22Rv1 (cell line): ENCODE measurements around the gene EPGN.

ENCODE experiments used
- H3K27ac ChIP-seq: fragments of 450-650 bp; 2 replicates; pipeline ENCODE4 v1.5.1; 2017
- ZFX ChIP-seq: fragments of 450-650 bp; IDR thresholded peaks from 2 replicates; pipeline ENCODE4 v1.6.1; 2017; ENCODE audit warnings: antibody characterized with exemption, borderline replicate concordance
- TF ChIP-seq, protein P1 (sequence below): fragments of 450-650 bp; IDR thresholded peaks from 2 replicates; pipeline ENCODE4 v1.5.1; 2017; ENCODE audit warnings: mild to moderate bottlenecking

The EPGN gene

GRCh38 chr4:74318276-74318675, 10.0 kb downstream of the EPGN start:
- TF ChIP-seq ZFX: no peak
- TF ChIP-seq, protein P1, sequence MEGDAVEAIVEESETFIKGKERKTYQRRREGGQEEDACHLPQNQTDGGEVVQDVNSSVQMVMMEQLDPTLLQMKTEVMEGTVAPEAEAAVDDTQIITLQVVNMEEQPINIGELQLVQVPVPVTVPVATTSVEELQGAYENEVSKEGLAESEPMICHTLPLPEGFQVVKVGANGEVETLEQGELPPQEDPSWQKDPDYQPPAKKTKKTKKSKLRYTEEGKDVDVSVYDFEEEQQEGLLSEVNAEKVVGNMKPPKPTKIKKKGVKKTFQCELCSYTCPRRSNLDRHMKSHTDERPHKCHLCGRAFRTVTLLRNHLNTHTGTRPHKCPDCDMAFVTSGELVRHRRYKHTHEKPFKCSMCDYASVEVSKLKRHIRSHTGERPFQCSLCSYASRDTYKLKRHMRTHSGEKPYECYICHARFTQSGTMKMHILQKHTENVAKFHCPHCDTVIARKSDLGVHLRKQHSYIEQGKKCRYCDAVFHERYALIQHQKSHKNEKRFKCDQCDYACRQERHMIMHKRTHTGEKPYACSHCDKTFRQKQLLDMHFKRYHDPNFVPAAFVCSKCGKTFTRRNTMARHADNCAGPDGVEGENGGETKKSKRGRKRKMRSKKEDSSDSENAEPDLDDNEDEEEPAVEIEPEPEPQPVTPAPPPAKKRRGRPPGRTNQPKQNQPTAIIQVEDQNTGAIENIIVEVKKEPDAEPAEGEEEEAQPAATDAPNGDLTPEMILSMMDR: no peak
- H3K27ac ChIP-seq: no peak overlapping the region

GRCh38 chr4:74319470-74319869, 11.2 kb downstream of the EPGN start:
- TF ChIP-seq ZFX: no peak
- TF ChIP-seq, protein P1: no peak
- H3K27ac ChIP-seq: no peak overlapping the region

DNA sequence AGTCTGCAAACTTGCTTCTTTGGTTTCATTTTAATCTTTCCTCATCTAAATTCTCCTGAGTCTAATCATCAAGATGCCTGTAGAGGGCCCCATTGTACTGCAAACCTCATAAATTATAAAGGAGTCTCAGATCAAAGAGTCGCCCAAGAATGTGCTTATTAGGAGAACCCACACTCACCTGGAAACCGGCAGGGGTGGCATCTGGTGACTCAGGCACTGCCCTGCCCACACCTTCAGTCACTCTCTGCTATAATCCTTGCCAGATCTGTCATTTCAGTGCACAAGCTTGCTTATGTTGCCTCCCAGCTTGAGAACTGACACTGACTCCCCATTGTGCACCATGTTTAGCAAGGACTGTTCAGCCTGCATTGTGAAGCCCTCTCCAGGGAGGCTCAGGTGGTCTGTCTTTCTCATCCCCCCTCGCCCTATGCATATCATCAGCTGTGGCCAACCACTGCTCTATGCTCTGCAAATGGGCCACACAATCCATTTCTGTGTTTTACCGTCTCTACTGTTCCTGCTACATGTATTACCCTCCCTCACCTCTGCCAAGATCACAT, 12.4 kb downstream of the EPGN start:
- no peak overlapping the region for H3K27ac ChIP-seq
- TF ChIP-seq, protein P1: peak; percentile 75
- TF ChIP-seq ZFX: no peak

- no peak for TF ChIP-seq ZFX
- no peak overlapping the region for H3K27ac ChIP-seq
Observed at GRCh38 chr4:74322301-74322700, 14.0 kb downstream of the EPGN start.

GRCh38 chr4:74323663-74324062, 15.4 kb downstream of the EPGN start:
- H3K27ac ChIP-seq: no peak overlapping the region
- TF ChIP-seq, protein P1: no peak
- no peak for TF ChIP-seq ZFX

DNA sequence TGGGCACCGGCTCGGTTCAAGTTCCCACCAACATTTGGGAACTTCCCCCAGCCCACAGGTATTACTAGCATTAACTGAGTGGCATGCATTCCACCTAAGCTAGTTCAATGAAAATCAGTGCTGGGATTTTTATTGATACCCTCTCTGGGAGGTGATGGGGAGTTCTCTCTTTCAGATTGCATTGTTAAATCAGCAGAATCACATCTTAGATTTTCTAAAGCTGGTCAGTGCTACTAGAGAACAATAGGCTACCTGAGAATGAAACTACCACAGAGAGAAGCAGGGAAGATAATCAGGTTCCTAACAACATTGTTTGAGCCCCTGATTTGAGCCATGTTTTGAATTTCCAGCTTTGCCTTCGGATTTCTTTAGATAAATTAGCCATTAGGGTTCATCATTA, 16.0 kb downstream of the EPGN start:
- H3K27ac ChIP-seq: no peak overlapping the region
- no peak for TF ChIP-seq ZFX

GRCh38 chr4:74325886-74326285, 17.6 kb downstream of the EPGN start:
- no peak overlapping the region for H3K27ac ChIP-seq
- no peak for TF ChIP-seq ZFX
- TF ChIP-seq, protein P1: no peak

DNA sequence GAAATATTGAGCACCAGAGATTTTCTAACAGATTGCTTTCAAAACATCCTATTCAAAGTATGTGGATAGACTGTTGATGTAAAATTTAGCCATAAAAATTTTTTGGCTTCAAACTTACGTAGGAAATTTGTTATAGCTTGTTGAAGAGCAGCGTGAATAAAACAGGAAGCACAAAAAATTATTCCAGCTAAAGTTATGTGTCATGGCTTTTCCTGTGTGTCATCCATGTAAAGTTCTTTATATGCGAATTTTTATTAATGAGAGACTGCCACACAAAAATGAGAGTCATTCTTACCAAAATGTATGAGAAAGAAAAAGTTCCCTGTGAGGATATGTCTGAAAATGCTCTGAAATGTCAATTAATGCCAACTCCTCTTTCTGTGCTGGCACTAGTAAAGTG, 19.5 kb downstream of the EPGN start:
- TF ChIP-seq, protein P1: no peak
- TF ChIP-seq ZFX: no peak
- H3K27ac ChIP-seq: no peak overlapping the region
